Activated T-helper 9 cell treated with anti-CD3 and anti-CD28 coated beads, Interleukin-2, amount 50 U/mL, for 16 hours (primary cell): ENCODE results near the gene KIFC3.

ENCODE experiments used
- DNase-seq: peaks from one replicate; pipeline ENCODE4 v3.0.0-alpha.2; 2020; ENCODE audit warnings: low read depth

The KIFC3 gene

DNA sequence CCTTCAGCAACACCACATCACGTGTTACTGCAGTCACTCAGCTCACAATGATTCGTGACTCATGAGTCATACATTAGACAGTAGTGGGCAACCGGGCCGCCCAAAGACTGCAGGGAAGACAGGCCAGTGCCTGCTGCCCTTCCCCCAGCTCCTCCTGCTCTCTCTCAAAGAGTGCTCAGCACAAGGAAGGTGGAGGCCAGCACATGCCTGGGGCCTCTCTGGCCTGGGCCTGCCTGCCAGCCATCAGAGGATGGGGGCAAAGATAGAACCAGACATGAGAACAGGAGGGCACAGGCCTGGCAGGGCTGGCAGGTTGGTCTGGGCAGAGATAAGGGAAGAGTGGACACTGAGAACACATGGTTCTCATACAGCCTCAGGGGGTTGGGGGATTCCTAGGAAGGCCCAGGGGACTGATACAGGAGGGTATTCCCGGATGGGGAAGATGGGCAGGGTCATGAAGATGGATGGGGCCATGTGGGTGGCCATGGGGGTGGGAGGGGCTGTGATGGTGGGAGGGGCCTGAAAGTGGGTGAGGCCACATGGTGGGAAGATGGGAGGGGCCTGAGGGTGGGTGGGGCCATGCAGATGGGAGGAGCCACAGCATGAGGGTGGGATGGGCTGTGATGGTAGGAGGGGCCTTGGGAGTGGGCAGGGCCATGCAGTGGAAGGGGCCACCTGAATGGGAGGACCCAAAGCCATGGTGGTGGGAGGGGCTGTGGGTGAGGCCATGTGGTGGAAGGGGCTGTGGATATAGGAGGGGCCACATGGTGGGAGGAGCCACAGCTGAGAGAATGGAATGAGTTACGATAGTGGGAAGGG lies 37.7 kb downstream of the KIFC3 start:
- DNase-seq = no peak

DNA sequence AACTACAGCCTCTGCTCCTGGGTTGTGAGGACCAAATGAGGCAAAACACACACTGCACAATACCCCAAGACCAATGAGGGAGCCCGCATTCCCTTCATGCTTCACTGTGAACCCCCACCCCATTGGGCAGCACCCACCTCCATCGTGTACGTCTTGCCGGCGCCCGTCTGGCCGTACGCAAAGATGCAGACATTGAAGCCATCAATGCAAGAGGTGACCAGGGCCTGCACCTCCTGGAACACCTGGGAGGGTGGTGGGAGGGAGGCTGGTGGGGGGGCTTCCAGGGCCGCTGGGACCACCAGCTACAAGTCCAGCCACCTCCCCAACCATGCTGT lies 38.3 kb downstream of the KIFC3 start:
- DNase-seq = no peak

DNA sequence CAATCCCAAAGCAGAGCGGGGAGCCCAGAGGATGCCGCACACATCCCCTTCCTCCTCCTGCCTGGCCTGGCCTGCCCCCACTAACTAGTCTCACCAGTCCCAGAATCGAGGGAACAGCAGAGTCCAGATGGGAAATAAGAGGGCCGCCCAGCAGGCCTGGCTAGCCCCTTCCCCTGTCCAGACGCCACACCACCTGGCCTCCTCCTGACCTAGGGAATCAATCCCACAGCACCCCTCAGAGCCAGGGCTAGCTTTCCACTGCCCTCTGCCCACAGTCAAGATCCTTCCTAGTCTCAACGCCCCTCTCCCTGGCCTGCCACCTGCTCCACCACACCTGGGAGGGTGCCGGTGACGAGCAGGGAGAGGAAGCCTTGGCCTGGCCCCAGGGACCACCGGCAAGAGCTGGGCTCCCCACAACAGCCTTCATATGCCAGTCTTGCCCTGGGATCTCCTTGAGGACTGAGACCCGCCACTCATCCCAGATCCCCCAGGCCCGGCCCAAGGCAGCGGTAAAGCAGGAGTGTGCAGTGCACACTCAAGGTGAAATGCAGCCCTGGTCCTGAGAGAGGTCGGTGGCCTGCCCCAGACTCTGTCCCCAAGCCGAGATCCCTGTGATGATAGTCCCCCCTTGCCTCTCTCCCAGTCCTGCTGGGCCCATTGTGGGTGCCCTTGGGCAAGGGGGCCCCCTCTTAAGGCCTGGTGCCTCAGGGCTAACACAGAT lies 38.8 kb downstream of the KIFC3 start:
- DNase-seq = no peak

DNA sequence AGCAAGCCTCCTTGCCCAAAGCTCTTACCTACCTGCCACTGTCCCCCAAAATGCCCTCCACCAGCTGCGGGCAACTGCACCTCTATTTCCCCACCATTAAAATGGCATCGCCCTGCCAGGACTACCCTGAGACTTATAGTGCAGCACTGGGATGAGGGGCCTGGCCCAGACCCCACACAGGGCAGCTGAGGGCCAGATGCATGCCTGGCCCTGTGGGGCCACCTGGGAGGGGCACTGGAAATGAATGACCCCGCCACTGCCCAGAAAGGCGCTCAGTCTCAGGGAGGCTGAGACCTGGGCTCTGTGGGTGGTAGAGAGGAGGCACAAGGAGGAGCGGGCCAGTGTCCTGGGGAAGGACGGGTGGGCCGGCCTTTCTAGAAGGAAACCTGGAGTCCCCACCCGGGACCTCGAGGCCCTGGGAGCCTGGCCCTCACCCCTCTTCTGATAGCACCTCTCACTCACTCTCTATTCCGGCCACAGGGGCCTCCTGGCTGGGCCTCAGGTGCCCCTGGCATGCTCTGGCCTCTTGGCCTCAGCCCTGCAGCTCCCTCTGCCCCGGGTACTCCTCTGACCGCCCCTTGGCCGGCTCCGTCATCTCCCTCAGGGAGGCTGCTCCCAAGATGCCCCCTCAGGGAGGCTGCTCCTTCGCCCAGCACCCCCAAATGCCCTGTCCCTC lies 39.8 kb downstream of the KIFC3 start:
- DNase-seq = no peak

DNA sequence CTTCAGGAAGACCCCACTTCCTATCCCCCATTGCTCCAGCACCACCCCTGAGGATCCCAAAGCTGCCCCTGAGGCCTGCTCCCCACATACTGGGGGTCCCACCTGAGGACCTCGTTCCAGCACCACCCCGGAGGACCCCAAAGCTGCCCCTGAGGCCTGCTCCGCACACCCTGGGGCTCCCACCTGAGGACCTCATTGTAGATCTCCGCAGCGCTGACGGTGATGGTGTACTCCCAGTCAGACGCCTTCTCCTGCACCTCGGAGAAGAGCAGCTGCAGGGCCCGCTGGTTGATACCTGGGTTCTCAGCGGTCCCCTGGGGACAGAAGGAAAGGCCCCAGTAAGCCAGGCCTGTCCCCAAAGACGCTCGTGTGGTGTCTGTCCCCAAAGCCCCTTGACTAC lies 40.3 kb downstream of the KIFC3 start:
- no peak for DNase-seq

DNA sequence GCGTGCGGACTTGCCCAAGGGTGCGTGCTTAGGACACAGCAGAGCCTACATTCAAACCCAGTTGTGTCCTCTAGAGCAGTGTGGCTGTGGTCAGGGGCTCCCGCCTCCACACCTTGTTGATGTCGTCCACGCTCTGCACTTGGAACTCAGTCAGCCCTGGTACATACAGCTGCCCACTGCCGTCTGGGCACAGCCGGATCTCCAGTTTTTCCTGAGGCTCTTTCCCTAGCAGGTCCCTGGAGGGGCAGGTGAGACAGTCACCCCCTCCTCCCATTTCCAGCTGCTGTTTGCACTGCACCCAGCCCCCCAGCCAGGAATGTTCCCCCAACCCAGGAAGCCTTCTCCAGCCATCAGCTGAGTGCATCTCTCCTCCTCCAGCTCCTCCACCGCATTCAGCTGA lies 41.0 kb downstream of the KIFC3 start:
- DNase-seq = no peak

DNA sequence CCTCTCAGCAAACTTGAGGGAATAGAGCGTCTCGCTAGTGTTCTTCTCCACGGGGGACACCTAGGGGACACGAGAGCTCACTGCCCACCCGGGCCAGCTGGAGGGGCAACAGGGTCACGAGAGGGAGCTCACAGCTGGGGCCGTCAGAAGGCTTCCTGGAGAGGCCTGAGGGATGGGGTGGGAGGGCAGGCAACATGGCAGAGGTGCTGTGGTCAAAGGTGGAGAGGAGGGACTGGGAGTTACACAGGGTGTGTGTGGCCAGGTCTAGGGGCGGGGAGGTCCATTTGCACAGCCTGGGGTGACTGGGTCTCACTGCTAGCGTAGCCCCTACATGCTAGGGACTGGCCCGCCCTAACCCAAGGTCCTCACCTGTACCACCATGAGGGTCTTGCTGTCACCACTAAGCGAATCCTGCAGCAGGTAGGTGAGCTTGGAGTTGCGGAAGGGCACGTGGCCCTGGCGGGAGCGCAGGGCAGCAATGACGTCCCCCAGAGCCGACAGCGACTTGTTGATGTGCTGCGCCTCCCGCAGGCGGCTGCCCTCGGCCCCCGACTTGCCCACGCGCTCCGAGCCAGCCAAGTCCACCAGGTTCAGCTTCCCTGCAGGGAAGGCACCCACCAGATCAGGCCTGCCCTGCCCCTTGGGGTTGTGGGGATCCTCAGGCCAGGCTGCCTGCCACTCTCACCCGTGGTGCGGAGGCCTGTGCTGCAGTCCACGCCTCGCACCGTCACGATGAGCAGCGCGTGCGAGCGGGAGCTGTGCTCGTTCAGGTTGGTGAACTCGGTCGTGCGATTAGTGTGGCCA lies 41.7 kb downstream of the KIFC3 start:
- no peak for DNase-seq

DNA sequence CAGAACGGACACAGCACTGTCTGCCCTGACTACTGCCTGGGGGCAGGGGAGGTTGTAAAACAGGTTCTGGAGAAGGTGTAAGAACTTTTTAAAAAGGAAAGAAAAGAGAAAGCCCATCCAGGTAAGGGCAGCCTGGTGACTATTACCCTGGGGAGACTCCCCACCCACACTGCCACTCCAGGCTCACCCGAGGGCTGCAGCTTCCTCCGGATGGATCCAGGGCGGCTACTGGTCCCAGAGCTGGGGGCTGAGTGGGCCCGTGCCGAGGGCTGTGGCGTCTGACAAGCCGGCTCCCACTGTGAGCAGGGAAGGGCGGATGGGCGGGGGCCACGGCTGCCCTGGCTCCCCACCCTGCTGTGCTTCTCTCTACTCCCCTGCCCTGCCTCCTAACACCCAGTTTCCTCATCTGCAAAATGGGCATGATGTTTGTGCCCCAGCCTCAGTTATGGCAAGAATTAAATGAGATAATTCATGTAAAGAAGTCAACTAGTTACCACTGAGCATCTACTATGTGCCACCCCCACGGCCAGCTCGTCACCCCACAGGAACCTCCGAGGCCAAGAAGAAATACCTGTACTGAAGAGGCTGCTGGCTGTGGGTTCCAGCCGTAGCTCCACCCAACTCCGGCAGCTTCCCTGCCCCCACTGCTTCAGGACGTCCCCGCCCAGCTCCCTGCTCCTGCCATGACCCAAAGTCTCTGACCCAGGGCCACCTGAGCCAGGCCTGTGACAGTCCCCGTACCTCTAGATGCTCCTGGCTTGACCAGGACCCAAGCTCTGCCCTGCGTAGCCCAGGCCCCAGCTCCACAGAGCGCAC lies 42.5 kb downstream of the KIFC3 start:
- DNase-seq = no peak

DNA sequence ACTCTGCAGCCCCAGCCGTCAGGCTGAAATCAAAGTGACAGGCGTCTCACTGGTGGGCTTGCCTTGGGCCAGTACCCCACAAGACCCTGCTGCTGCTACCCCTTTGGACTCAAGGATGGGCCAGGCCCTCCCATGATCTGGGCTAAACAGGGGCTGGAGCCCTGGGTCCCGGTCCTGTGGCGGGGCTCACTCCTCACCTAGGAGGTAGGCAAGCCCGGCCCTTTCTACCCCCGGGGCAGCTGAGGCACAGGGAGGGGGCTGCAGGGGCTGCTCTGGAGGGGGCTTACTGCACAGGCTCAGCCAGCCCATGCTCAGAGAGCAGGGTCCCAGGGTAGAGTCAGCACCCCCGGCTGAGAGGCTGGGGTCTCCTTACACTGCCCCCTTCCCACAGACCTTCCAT lies 43.2 kb downstream of the KIFC3 start:
- DNase-seq = no peak

DNA sequence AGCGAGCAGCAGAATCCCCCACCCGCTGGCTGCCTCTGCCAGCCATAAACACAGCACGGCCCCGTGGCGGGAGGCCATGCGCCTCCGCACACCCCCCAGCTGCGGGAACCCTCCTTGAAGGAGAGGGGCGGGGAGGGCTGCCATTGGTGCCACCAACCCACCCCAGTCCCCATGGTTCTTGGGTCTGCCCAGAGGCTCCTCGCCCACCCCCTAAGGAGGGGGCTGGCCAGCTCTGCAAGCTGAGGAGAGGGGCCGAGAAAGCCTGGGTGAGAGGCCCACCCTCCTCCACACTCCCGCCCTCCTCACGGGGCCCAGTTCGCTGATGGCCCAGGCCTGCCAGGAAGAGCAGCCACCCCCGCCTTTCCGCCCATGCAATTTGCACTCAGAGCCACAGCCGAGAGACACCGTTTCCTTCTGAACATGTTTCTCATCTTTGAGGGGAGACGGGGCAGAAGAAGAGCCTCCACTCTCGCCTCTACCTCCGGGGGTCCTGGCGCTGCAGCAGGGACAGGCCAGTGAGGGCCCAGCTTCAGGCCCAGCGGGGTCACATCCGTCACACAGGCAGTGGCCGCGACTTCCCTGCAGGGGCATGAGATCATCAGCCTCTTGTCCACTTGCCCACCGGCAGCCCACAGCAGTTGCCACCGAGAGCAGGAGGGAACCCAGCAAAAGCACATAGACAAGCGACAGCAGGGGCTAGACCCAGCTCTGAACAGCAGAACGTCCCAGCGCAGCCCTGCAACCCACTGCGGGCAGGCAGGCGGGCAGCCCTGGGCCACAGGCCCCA lies 43.8 kb downstream of the KIFC3 start:
- DNase-seq = no peak

DNA sequence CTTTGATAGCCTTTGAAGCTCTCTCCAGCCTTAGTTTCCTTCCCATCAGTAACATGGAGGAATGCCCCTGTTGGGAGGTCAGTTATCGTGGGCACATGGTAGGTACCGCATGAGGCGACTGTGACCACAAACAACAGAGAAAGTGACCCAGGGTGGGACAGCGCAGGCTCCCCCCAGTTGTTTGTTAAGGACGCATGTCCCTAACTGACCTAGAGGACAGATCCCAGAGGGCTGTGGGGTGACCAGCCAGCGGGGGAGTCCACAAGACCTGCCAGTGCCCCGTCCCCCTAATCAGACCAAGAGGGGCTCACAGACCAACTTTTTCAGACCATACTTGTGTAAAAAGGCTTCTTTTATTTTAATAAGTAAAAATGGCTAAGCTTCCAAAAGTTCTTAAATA lies 44.4 kb downstream of the KIFC3 start:
- no peak for DNase-seq

DNA sequence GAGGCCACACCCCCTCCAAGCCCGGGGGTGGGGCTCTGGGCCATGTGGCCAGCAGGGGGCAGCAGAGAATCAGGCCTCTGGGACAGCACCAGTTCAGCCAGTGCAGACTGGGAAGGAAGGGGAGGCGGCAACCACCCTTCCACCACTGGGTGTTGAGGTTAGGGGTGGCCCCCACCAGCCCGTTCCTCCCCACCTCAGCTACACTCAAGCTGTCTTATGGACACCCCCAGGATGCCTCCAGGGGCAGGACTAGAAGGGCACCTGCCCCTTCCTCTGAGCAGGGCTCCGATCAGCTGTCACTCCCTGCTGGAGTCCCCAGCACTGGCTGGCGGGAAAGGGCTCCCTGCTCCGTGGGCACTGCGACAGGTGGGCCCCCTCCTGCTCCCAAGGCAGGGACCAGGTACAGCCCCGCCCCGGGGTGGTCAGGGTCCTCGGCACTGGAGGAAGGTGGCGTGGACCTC lies 44.9 kb downstream of the KIFC3 start:
- DNase-seq = peak; percentile 83

DNA sequence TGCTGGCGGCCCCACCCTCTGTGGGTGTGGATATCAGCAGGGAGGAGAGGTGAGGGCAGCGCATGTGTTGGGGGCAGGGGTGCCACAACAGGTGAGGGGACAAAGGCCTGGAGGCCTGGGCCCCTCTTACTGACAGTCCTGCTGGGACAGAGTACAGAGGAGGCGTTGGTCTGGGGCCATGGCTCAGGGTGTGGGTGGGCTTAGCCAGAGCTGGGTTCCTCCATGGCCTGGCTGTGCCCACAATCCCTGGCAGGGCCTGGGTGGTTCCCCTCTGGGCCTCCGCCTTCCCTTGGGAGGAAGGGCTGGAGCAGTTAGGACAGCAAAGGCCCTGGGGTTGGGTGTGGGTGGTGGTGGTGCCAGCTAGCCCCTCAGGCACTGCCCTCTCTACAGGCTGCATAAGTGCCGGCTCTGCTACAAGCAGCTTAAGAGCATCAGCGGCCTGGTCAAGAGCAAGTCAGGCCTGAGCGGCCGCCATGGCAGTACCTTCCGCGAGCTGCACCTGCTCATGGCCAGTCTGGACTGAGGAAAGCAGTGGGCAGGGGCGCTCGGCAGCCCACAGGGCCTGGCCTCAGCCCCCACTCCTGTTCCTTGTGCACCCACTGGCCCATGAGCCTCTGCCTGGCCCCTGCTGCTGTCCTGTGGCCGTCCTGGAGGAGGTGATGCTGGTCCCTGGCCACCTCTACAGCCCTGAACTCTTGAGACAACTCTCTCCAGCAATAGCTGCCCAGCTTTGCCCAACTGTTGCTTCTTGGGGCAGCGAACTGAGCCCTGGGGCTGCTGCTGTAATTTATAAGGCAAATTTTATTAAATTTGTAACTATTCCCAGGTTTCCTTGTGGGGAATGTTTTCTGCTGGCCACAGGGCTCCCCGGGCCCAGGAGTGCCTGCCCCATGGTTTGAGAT lies 45.6 kb downstream of the KIFC3 start:
- no peak for DNase-seq

DNA sequence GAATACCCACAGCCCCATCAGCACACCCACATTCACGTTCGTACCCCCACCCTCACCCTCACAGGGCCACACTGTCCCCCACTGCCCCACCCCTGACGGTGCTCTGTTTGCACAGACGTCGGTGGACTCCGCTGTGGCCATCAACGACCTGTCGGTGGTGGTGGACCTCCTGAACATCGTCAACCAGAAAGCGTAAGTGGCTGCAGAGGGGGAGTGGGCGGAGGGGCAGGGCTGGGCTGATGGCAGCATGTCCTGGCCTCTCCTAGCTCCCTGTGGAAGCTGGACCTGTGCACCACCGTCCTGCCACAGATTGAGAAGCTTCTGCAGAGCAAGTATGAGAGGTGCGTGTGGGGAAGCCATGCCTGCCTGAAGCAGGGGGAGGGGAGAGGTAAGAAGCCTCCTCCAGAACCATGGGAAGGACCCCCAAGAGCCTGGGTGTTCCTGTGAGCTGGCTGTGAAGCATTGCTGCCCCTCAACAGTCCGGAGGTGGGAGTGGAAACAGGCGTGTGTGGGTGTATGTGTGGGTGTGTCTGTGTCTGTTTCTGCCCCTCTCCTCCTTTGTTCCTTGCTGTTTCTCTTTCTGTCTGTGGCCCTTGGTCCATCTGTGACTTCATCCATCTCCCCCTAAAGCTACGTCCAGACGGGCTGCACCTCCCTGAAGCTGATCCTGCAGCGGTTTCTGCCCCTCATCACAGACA lies 46.4 kb downstream of the KIFC3 start:
- DNase-seq = no peak

DNA sequence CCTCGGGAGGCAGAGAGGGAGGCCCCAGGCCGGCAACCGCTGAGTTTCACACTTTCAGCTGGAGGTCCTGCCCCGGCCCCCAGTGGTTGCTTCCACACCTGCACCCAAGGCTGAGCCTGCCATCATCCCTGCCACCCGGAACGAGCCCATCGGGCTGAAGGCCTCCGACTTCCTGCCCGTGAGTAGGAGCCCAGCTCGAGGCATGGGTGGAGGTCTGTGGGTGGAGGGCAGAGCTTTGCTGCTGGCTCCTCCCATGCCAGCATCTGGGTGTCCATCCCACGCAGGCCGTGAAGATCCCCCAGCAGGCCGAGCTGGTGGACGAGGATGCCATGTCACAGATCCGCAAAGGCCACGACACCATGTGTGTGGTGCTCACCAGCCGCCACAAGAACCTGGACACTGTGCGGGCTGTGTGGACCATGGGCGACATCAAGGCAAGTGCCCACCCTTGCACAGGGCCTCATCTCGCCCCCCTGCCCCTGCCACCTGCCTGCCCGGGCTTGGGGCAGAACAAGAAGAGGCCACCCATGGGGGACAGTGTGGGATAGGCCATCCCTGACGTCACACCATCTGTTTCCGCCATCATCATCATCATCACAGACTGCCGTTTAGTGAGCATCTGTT lies 47.1 kb downstream of the KIFC3 start:
- no peak for DNase-seq

DNA sequence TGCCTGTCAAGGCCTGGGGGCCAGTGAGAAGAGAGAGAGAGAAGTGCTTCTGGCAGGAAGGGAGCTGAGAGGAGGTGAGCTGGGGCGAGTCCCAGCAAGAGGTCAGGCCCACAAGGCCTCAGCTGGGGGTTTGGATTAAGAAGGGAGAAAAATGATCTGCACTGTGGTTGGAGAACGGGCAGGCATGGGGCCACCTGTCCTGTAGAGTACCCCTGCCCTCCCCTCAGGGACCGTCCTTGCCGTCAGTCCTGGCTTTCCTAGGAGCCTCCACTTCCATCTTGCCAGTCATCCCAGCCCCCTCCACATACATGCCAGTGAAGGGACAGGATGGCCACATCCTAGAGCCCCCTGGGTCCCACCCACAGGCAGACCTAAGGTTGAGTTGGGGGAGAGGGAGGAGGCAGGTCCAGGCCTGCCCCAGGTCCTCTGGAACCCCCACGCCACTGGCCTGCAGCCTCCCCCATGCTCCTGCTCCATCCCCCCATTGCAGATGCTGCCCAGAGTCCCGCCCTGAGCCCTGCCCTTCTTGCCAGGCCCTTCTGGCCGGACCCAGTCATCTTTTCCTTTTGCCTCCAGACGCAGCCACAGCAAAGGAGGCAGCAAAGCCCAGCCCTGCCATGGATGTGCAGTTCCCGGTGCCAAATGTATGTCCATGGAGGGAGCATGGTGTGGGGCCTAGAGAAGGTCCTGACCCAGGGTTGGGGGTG lies 47.8 kb downstream of the KIFC3 start:
- no peak for DNase-seq

DNA sequence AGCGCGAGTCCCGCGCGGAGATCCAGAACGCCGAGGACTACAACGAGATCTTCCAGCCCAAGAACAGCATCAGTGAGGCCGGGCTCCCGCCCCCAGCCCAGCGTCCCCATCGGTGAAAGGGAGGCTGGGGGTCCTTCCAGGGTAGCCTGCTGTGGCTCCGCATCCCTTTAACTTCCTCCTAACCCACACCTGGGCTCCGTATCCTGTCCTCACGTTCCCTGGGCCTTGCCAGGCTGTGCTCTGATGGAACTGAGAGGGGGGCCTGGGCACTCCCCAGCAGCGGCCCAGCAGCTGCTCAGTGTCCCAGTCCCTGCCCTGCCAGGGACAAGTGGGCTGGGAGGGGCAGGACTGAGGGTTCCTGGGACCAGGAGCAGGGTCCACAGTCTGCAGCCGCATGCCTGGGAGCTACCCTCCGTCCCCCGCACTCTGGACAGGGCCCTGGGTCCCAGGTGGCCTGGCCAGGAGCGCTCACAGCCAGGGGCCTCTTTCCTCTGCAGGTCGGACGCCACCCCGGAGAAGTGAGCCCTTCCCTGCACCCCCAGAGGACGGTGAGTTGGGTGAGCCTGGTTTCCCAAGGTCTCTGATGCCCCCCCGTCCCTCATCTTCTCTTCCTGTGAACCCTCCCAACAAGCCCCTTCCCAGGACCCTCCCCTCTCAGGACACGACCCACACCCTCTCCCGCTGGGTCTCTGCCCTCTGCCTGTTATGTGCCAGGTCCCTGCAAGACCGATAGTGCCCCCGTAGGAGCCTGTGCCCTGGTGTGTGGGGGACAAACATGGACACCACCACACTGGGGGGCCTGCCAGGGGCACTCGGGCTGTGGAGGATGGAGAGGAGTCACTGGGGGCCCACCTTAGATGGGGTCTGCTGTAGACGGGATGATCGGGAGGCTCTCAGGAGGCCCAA lies 48.6 kb downstream of the KIFC3 start:
- no peak for DNase-seq
